PC-9 (cell line): Measurements from ENCODE around the gene ZNF175. TPM values are rescaled to one million over a fixed set of nuclear protein-coding genes. Genes with fewer than 3 reads are reported as not detected.

ENCODE experiments used
- BruUV-seq: library from RNA; stranded (reverse); fragments of 400-500 nt; replicated peaks from 2 replicates; lab custom pipeline; 2021; lab: Mats Ljungman, UMichigan
- CTCF ChIA-PET: fragments of 300-600 bp; sonication (Branson Sonifier 250); formaldehyde crosslinking; loops from one replicate; lab custom pipeline; 2022; ENCODE audit warnings: antibody characterized with exemption; lab: Charles Lee
- POLR2A ChIA-PET: fragments of 300-600 bp; sonication (Branson Sonifier 250); formaldehyde crosslinking; loops from one replicate; lab custom pipeline; 2022; ENCODE audit warnings: antibody characterized with exemption; ENCODE audit not compliant: unreplicated experiment; lab: Charles Lee
- DNase-seq, 2 experiments: peaks; one replicate each; pipeline versions ENCODE4 v3.0.0 to v3.0.0-alpha.2; 2015 to 2022; ENCODE audit warnings: mixed read lengths in 1 of 2
- H2AFZ ChIP-seq: fragments of 200-600 bp; sonication (generic); 2 replicates; pipeline ENCODE4 v1.8.1; 2017; ENCODE audit warnings: antibody characterized with exemption
- H3F3A ChIP-seq: fragments of 200-600 bp; sonication (generic); 2 replicates; pipeline ENCODE4 v1.8.1; 2017; ENCODE audit warnings: antibody characterized with exemption, mild to moderate bottlenecking, low read depth; ENCODE audit not compliant: insufficient read depth
- H3K27ac ChIP-seq: fragments of 200-600 bp; sonication (generic); 2 replicates; pipeline ENCODE4 v1.6.1; 2016; ENCODE audit warnings: mixed run types
- H3K27me3 ChIP-seq: fragments of 200-600 bp; sonication (generic); 2 replicates; pipeline ENCODE4 v1.6.1; 2016; ENCODE audit warnings: low read depth, mixed run types; ENCODE audit not compliant: insufficient read depth
- H3K36me3 ChIP-seq: fragments of 200-600 bp; sonication (generic); 2 replicates; pipeline ENCODE4 v1.6.1; 2016; ENCODE audit warnings: low read depth, mixed run types
- H3K4me1 ChIP-seq: fragments of 200-600 bp; sonication (generic); replicated peaks from 2 replicates; pipeline ENCODE4 v1.6.1; 2016; ENCODE audit warnings: mixed run types; ENCODE audit not compliant: insufficient read depth
- H3K4me2 ChIP-seq: fragments of 200-600 bp; sonication (generic); 2 replicates; pipeline ENCODE4 v1.6.1; 2017; ENCODE audit warnings: mixed run types
- H3K4me3 ChIP-seq: fragments of 200-600 bp; sonication (generic); 2 replicates; pipeline ENCODE4 v1.6.1; 2016; ENCODE audit warnings: mixed run types
- H3K79me2 ChIP-seq: fragments of 200-600 bp; sonication (generic); 2 replicates; pipeline ENCODE4 v1.6.1; 2017; ENCODE audit warnings: low read depth, mixed run types
- H3K9me2 ChIP-seq: fragments of 200-600 bp; sonication (generic); 2 replicates; pipeline ENCODE4 v1.8.1; 2017; ENCODE audit warnings: mild to moderate bottlenecking; ENCODE audit not compliant: insufficient read depth
- H3K9me3 ChIP-seq: fragments of 200-600 bp; sonication (generic); 2 replicates; pipeline ENCODE4 v1.8.1; 2016; ENCODE audit warnings: low read depth; ENCODE audit not compliant: insufficient read depth
- H4K20me1 ChIP-seq: fragments of 200-600 bp; sonication (generic); 2 replicates; pipeline ENCODE4 v1.8.1; 2017; ENCODE audit not compliant: insufficient read depth
- CTCF ChIP-seq: fragments of 200-600 bp; sonication (generic); conservative IDR thresholded peaks from 2 replicates; pipeline ENCODE4 v1.6.1; 2017; ENCODE audit warnings: mixed run types, antibody characterized with exemption, mild to moderate bottlenecking, moderate library complexity
- EZH2 ChIP-seq: fragments of 200-600 bp; sonication (generic); IDR thresholded peaks from 2 replicates; pipeline ENCODE4 v1.8.0; 2017; ENCODE audit warnings: antibody characterized with exemption, low read depth
- intact Hi-C: fragments of 100-400 bp; cut with micrococcal nuclease; formaldehyde crosslinking; loops from one replicate; pipeline ENCODE4 v1.10.0; 2022; ENCODE audit not compliant: unreplicated experiment
- total RNA-seq: library from RNA; stranded (reverse); gene quantifications from 2 replicates; pipeline ENCODE4 v1.2.3, GENCODE V29; 2021

The ZNF175 gene
- total RNA-seq, 1 experiment from 2014 or later, result 11.7 TPM

DNA sequence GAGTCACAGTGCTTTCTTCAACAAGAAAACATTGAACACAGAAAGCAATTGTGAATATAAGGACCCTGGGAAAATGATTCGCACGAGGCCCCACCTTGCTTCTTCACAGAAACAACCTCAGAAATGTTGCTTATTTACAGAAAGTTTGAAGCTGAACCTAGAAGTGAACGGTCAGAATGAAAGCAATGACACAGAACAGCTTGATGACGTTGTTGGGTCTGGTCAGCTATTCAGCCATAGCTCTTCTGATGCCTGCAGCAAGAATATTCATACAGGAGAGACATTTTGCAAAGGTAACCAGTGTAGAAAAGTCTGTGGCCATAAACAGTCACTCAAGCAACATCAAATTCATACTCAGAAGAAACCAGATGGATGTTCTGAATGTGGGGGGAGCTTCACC is 15.7 kb downstream of the ZNF175 start:
- Histone ChIP-seq H3K27me3 (no peaks in the 10 kb centered on the region), H3K36me3 (peaks cover 34% of the 10 kb centered on the region), H3K4me1 (no peaks in the 10 kb centered on the region), H3K27ac (no peak overlapping the region), H2AFZ (no peak overlapping the region), H3K9me2 (no peaks in the 10 kb centered on the region), H3K4me3 (no peak overlapping the region), H3K4me2 (no peak overlapping the region), H4K20me1 (no peaks in the 10 kb centered on the region), H3K9me3 (peaks cover 28% of the 10 kb centered on the region), H3K79me2 (no peaks in the 10 kb centered on the region), H3F3A (no peaks in the 10 kb centered on the region)
- no TSS peak for BruUV-seq
- CTCF ChIA-PET, result no interaction called here
- TF ChIP-seq EZH2 (no peak), CTCF (no peak)
- no peak for DNase-seq
- intact Hi-C loops, result no loop called here
- POLR2A ChIA-PET, result no interaction called here

- Histone ChIP-seq H3K36me3 (peaks cover 34% of the 10 kb centered on the region), H3K4me1 (no peaks in the 10 kb centered on the region), H3K4me2 (no peak overlapping the region), H3K9me3 (peaks cover 28% of the 10 kb centered on the region), H2AFZ (no peak overlapping the region), H3K9me2 (no peaks in the 10 kb centered on the region), H4K20me1 (no peaks in the 10 kb centered on the region), H3K79me2 (no peaks in the 10 kb centered on the region), H3F3A (no peaks in the 10 kb centered on the region), H3K27me3 (no peaks in the 10 kb centered on the region), H3K27ac (no peak overlapping the region), H3K4me3 (no peak overlapping the region)
- ChIA-PET CTCF (interaction anchor here (0.6 kb wide), 1 partner anchor 8 kb away, joined by 7 read pairs; no protein-coding TSS in a partner anchor), POLR2A (no interaction called here)
- BruUV-seq, result no TSS peak
- intact Hi-C loops, result no loop called here
- TF ChIP-seq CTCF (no peak), EZH2 (no peak)
- DNase-seq, result no peak
Measured at GRCh38 chr19:51587264-51588191, 16.4 kb downstream of the ZNF175 start.

DNA sequence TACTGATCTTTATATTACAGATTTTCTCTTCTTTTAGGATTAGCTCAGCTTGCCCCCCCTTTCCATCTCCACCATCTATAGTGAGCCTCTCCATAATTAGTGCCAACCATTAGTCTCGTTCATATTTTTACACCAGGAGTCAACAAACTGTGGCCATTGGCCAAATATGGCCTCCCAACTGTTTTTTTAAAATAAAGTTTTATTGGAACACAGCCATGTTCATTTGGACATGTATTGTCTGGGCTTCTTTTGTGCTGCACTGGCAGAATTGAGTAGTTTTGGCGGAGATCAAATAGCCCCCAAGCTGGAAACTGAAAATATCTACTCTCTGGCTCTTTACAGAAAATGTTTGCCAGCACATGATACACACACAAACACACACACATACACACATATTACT is 18.4 kb downstream of the ZNF175 start:
- Histone ChIP-seq H3K4me2 (no peak overlapping the region), H3K27ac (no peak overlapping the region), H3K4me1 (peaks cover 5% of the 10 kb centered on the region; the same call in 1 of the 2 replicates), H3K36me3 (peaks cover 22% of the 10 kb centered on the region; the same call in 1 of the 2 replicates), H2AFZ (no peak overlapping the region), H3K4me3 (no peak overlapping the region), H3F3A (no peaks in the 10 kb centered on the region), H3K27me3 (no peaks in the 10 kb centered on the region), H3K9me3 (peaks cover 28% of the 10 kb centered on the region), H3K79me2 (no peaks in the 10 kb centered on the region), H3K9me2 (no peaks in the 10 kb centered on the region), H4K20me1 (no peaks in the 10 kb centered on the region)
- intact Hi-C loops, result no loop called here
- TF ChIP-seq EZH2 (no peak), CTCF (no peak)
- ChIA-PET POLR2A (no interaction called here), CTCF (no interaction called here)
- no TSS peak for BruUV-seq
- DNase-seq, result no peak
